ENCODE results near the gene AUH.
A peak's percentile ranks its signal among the peaks of the same experiment; 100 is the strongest.

The AUH gene

GRCh38 chr9:91361291-91362050, at the start of gene AUH:
Gene AUH, minus strand, starts transcription at chr9:91361918. Its CDS starts 29 bp downstream, at chr9:91361889.
- DNase-seq (ENCODE audit: low read depth), result no peak
- H3K4me3 ChIP-seq (ENCODE audit: low read depth, low read length), result peak within 1 kb of the TSS; percentile 86
- no peak for TF ChIP-seq CTCF (IDR thresholded peaks at IDR 0.05; ENCODE audit: low read depth, low read length, missing control alignments)

GRCh38 chr9:91411096-91411771, 49.5 kb upstream of the AUH start:
- H3K4me3 ChIP-seq (ENCODE audit: low read depth, low read length), result no peak overlapping the region
- no peak for TF ChIP-seq CTCF (IDR thresholded peaks at IDR 0.05; ENCODE audit: low read depth, low read length, missing control alignments)
- DNase-seq (ENCODE audit: low read depth), result no peak

- no peak for DNase-seq (ENCODE audit: low read depth)
- TF ChIP-seq CTCF (IDR thresholded peaks at IDR 0.05; ENCODE audit: low read depth, low read length, missing control alignments), result no peak
- no peak overlapping the region for H3K4me3 ChIP-seq (ENCODE audit: low read depth, low read length)
Observed at GRCh38 chr9:91410161-91410560, 48.4 kb upstream of the AUH start.

- no peak overlapping the region for H3K4me3 ChIP-seq (ENCODE audit: low read depth, low read length)
- DNase-seq (ENCODE audit: low read depth), result no peak
- no peak for TF ChIP-seq CTCF (IDR thresholded peaks at IDR 0.05; ENCODE audit: low read depth, low read length, missing control alignments)
Observed at GRCh38 chr9:91408475-91408874, 46.8 kb upstream of the AUH start.

- no peak for TF ChIP-seq CTCF (IDR thresholded peaks at IDR 0.05; ENCODE audit: low read depth, low read length, missing control alignments)
- DNase-seq (ENCODE audit: low read depth), result no peak
Observed at GRCh38 chr9:91407580-91408318, 46.0 kb upstream of the AUH start.

GRCh38 chr9:91405343-91406077, 43.8 kb upstream of the AUH start:
- no peak overlapping the region for H3K4me3 ChIP-seq (ENCODE audit: low read depth, low read length)
- no peak for DNase-seq (ENCODE audit: low read depth)
- no peak for TF ChIP-seq CTCF (IDR thresholded peaks at IDR 0.05; ENCODE audit: low read depth, low read length, missing control alignments)

More at GRCh38 chr9:91407580-91408318, 46.0 kb upstream of the AUH start:
- no peak overlapping the region for H3K4me3 ChIP-seq (ENCODE audit: low read depth, low read length)

Measured in GM12864 (cell line).